Motor neuron (in vitro differentiated cells): Measurements from ENCODE around the gene LZTS3. TPM values are rescaled to one million over a fixed set of nuclear protein-coding genes. Genes with fewer than 3 reads are reported as not detected.
A peak's percentile ranks its signal among the peaks of the same experiment; 100 is the strongest.
"Not testable (repeated sequence)": the region's sequence is repeated elsewhere in the genome, so short reads cannot be mapped to it uniquely, and the experiment has no call there.

ENCODE experiments used
- ATAC-seq, 8 experiments: fragments of 200-7000 bp; cut with Tn5 transposase; replicated peaks in 6 of 8; 2 replicates each; pipeline ENCODE4 v1.8.0; 2021; ENCODE audit warnings: mild to moderate bottlenecking in 8 of 8, moderate library complexity in 8 of 8
- H3K27ac ChIP-seq, 2 donors: fragments of 250-450 bp; sonication (Bioruptor Pico); 2 replicates each; pipeline ENCODE4 v1.9.0; 2021; ENCODE audit warnings: antibody characterized with exemption in 2 of 2, mild to moderate bottlenecking in 2 of 2, moderate library complexity in 1 of 2
- H3K4me1 ChIP-seq, 2 donors: fragments of 250-450 bp; sonication (Bioruptor Pico); replicated peaks in 1 of 2; 2 replicates each; pipeline ENCODE4 v1.6.1; 2021; ENCODE audit warnings: antibody characterized with exemption in 2 of 2, mild to moderate bottlenecking in 2 of 2, moderate library complexity in 1 of 2
- H3K4me3 ChIP-seq, 5 donors: fragments of 250-450 bp; sonication (Bioruptor Pico); 2 replicates each; pipeline ENCODE4 v1.9.0; 2021; ENCODE audit warnings: antibody characterized with exemption in 5 of 5, mild to moderate bottlenecking in 5 of 5, moderate library complexity in 4 of 5
- WGBS, 10 experiments: fragments of 450-650 bp; shearing (Covaris generic); methylation state at CpG; one replicate each; pipeline ENCODE4 v1.0.0; 2022; 5-methylcytosine and 5-hydroxymethylcytosine counted together
- in situ Hi-C, 9 experiments: fragments of 400-800 bp; cut with MboI; loops; one replicate each; pipeline ENCODE4 v1.15.0; 2021; ENCODE audit warnings: low sequenced_read_pairs in 9 of 9, low pct_unique_long_range_greater_than_20kb in 2 of 9; ENCODE audit not compliant: unreplicated experiment in 9 of 9
- total RNA-seq, 8 experiments: library from RNA; unstranded; fragments of 300-600 nt; gene quantifications; 2 replicates each; pipeline versions ENCODE4 v1.2.3 to v1.2.4, GENCODE V29; 2022

LZTS3 gene
- total RNA-seq, 8 experiments from 2014 or later: 2.6 to 27.8 (median 13.9) TPM

DNA sequence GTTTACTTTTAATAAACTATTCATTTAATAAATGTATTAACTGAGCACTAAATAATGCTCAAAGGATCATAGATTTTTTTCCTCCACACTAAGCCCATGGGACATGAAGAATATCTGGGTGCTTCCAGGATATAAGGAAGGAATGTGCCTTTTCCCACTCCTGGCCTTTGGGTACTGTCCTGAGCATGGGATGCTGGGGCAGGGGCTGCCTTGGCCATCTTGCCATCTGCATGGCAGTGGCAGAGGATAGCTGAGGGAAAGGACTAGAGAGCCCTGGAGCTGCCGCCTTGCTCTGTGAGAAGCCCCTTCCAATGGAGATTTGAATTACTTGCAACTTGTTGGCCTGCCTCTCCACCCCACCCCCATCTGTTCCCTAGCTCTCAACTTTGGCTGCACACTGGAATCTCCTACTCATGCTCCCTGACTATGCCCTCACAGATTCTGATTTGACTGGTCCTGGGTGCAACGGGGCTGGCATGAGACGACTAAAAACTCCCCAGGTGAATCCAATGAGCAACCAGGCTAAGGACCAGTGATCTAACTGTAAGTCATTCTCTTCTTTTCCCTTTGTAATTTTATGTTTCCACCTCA, 15.6 kb upstream of the LZTS3 start:
- no peak overlapping the region for H3K27ac ChIP-seq
- no peak for ATAC-seq
- H3K4me3 ChIP-seq: no peak overlapping the region
- in situ Hi-C loops: no loop called here
- WGBS, 10 experiments: 90 to 100% (median 98%) methylated on average over 1 to 3 of the region's 3 CpGs; no CpG with 5 or more reads in 6 of the 10 experiments
- no peaks in the 10 kb centered on the region for H3K4me1 ChIP-seq

DNA sequence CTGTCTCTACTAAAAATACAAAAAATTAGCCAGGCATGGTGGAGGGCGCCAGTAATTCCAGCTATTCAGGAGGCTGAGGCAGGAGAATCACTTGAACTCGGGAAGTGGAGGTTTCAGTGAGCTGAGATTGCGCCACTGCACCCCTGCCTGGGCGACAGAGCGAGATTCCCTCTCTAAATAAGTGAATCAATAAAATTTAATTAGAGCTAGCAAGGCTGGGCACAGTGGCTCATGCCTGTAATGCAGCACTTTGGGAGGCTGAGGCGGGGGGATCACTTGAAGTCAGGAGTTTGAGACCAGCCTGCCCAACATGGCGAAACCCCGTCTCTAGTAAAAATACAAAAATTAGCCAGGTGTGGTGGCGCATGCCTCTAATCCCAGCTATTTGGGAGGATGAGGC, 14.5 kb upstream of the LZTS3 start:
- ATAC-seq, H3K4me1 ChIP-seq, in situ Hi-C loops, H3K4me3 ChIP-seq, H3K27ac ChIP-seq: not testable (repeated sequence)
- WGBS, 10 experiments: 90 to 100% (median 96%) methylated on average over 1 to 9 of the region's 9 CpGs; no CpG with 5 or more reads in 1 of the 10 experiments

DNA sequence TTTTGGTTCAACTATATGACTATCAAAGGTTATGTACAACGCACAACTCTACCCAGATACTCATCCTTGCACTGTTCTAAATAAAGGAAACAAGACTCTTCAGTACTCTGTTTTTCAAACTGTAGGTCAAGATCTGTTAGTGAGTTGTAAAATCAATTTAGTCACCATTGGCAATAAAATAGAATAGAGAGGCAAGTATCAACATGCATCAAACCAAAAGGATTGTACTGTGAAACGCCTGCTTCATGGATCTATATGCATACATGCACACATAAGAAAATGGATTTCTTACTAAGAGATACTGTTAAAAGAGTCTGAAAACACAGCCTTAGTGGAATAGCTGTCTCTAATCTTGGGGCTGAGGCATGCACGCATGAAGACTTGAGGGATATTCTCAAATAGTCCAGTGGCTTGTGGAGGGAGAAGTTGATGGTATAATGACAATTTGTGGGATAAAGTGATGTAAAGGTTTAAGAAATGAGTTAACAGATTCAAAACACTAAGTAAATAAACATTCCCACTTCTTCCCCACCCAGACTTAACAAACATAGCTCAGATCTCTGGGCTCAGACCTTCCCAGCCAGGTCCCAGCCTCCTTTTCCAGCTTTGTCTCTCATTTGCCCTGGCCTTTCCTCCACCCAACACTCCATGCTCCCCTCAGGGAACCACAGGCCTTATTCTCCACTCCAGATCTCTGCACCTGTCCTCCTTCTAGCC, 10.7 kb upstream of the LZTS3 start:
- in situ Hi-C loops: no loop called here
- peak in 2 of 8 experiments; percentile 45 to 62 for ATAC-seq
- 67 to 100% (median 100%) methylated on average over 1 to 3 of the region's 3 CpGs; no CpG with 5 or more reads in 1 of the 10 experiments for WGBS, 10 experiments
- Histone ChIP-seq H3K27ac (no peak overlapping the region), H3K4me3 (no peak overlapping the region), H3K4me1 (no peaks in the 10 kb centered on the region)

DNA sequence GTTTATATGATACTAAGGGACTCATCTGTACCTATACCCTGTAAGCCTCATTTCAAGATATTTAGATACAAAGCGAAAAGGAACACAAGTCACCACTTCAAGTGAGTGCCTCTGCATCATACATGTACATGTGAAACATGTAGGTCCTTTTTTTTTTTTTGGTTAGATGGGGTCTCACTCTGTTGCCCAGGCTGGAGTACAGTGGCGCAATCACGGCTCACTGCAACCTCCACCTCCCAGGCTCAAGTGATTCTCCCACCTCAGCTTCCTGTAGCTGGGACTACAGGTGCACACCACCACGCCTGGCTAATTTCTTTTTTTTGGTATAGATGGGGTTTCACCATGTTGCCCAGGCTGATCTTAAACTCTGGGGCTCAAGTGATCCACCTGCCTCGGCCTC, 9.1 kb upstream of the LZTS3 start:
- in situ Hi-C loops, H3K4me1 ChIP-seq, H3K4me3 ChIP-seq, H3K27ac ChIP-seq, ATAC-seq: not testable (repeated sequence)
- WGBS, 10 experiments: 71 to 100% (median 100%) methylated on average over 1 to 4 of the region's 5 CpGs; no CpG with 5 or more reads in 2 of the 10 experiments

DNA sequence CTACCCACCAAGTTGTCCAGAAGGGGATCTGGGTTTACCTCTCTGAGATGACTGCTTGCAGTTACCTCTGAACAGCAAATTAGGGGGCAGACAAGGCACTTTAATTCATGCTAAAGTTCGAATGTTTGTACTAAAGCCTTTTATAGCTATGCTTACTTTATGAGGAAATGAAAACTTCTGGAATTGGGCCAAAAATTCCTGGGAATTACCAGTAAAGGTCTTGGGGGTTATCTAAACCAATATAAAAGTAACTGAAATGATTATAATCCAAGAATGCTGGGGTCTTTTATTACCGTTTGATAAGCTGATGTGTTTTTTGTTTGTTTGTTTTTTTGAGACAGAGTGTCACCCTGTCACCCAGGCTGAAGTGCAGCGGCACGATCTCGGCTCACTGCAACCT, 7.9 kb upstream of the LZTS3 start:
- in situ Hi-C loops: no loop called here
- Histone ChIP-seq H3K4me3 (no peak overlapping the region), H3K27ac (no peak overlapping the region), H3K4me1 (no peaks in the 10 kb centered on the region)
- WGBS, 10 experiments: 0 to 100% (median 74%) methylated on average over 1 to 3 of the region's 5 CpGs; no CpG with 5 or more reads in 1 of the 10 experiments
- no peak for ATAC-seq

DNA sequence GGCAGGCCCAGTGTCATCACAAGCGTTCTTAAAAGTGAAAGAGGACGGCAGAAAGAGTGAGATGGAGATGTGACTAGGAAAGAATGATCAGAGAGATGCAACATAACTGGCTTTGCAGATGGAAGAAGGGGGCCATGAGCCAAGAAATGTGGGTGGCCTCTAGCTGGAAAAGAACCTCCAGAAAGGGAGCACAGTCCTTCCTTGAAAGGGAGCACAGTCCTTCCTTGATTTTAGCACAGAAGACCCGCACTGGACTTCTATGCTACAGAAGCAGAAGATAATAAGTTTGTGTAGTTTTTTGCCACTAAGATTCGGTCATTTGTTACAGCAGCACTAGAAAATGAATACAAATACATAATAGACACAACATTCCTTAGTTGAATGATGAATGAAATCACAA, 7.0 kb upstream of the LZTS3 start:
- no peak overlapping the region for H3K27ac ChIP-seq
- 58 to 100% (median 76%) methylated on average over 1 to 4 of the region's 4 CpGs for WGBS, 10 experiments
- in situ Hi-C loops: no loop called here
- no peaks in the 10 kb centered on the region for H3K4me1 ChIP-seq
- no peak for ATAC-seq
- no peak overlapping the region for H3K4me3 ChIP-seq

DNA sequence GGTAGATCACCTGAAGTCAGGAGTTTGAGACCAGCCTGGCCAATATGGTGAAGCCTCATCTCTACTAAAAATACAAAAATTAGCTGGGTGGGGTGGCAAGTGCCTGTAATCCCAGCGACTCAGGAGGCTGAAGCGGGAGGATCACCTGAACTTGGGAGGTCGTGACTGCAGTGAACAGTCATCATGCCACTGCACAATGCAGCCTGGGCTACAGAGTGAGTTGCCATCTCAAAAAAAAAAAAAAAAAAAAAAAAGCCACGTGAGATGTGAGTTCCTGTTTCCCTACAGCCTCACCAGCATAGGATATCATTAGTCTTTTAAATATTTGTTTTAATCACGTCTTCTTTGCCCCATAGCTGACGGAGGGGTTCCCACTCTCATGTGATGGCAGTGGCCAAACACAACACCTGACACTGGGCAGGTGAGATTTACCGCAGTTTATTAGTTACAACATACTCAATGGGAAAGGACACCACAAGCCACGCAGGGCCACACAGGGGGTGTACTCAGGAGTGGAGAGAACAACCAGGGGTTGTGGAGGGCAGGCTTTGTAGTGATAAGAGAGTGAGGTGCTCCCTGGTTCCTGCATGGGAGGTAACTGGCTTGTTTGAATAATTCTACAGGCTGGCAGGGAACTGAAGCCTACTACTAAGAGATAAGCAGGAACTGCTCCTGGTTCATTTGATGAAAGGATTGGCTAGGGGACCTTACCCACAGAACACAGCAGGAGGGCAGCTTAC, 4.6 kb upstream of the LZTS3 start:
- ATAC-seq: no peak
- no peaks in the 10 kb centered on the region for H3K4me1 ChIP-seq
- no peak overlapping the region for H3K4me3 ChIP-seq
- H3K27ac ChIP-seq: no peak overlapping the region
- in situ Hi-C loops: no loop called here
- 80 to 100% (median 97%) methylated on average over 1 to 7 of the region's 8 CpGs; no CpG with 5 or more reads in 2 of the 10 experiments for WGBS, 10 experiments

DNA sequence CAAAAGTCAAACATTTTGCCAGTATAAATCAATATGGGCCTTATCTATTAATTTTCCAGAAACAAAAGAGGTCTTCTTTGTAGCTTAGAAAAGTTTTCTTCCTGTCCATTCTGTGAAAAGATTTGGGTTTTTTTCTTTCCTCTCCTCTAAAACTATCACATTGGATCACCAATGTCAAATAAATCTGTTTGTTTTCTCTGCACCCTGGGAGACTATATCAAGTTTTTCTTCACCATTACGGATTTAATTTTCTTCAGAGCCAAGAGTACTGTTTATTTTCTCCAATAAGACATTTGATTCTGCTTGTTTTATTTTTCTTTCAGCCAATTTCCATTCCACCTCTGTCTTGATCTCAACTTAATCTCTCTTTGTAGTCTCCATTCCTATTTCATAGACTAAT, 1.9 kb upstream of the LZTS3 start:
- Histone ChIP-seq H3K4me1 (peaks cover 2 to 4% of the 10 kb centered on the region in 2 donors), H3K4me3 (peak overlapping the region in 1 of 5 donors; percentile 93), H3K27ac (no peak overlapping the region)
- ATAC-seq: no peak
- 10 to 67% (median 45%) methylated on average over 1 of the region's 1 CpG for WGBS, 10 experiments
- in situ Hi-C loops: no loop called here

DNA sequence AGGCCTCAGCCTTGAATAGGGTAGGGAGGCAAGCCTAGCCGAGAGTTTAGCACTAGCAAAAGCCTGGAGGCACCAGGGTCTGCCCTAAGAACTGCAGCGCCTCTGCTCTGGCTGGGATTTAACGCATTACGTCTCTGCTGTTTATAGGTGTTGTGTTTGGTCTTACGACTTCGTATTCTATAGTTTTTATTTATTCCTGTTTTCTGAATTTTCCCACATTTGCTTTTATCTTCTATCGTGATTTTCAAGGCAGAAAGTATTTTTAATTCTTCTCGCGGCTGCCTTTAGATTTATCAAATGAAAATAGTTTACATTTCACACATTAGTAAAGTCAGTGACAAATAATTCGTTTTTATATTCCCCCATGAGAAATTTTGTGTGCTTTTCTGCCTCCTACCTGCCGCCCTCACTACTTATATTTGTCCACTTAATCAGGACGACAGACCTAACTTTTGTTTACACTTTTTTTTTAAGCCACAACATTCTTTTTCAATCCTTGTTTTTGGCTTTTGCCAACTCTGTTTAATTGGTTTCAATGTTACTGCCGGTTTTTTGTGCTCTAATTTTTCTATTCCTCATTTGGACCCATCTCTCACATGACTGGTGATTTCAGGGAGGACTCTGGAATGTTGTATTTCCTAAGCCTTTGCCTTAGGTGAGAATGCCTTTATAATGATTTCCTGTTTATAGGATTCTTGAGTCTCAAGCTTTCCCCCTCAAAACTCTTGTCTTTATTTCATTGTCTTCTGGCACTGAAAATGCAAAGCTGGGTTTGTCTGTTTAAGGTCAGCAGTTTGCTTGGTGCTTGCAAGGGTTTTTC, 1.3 kb upstream of the LZTS3 start:
- no peak overlapping the region for H3K27ac ChIP-seq

DNA sequence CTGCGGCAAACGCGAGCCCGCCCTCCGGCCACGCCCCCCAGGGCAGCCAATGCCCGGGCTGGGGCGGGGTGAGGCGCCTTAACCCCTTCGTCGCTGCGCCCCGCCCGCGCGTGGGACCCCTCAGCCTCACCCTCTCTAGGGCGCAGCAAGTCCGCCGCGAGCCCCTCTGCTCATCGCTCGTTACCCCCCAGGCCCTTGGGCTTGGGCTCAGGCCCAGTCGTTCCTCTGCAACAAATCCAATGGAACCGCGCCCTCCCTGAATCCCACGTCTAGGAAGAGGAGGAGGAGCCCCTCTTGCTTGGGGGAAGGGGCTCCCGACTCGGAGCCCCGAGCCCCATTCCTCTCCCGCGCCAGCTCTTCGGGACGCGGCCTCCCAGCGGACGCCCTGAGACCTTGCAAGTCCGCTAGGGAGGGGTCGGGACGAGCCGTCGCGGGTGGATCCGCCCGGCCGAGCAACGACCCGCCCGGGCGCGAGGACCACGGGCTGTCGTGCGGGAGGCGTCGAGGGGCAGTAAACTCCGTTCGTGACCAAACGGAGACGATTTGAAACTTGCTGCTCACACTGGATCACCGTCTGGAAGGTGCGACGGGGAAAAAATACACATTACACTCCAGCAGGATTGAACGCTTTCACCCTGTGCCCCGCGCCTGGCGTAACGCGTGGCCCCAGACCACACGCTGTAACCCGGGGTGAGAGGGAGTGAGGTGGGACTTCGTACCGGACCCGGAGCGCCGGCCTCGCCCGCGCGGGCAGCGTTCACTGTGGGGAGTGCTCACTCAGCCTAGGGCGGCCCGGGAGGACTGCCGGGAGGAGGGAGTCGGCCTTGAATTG, 477 bp upstream of the LZTS3 start:
- Histone ChIP-seq H3K4me1 (peaks cover 2 to 4% of the 10 kb centered on the region in 2 donors), H3K4me3 (peak overlapping the region; percentile 57 to 93 (median 72)), H3K27ac (peak overlapping the region in 1 of 2 donors; percentile 88)
- 0 to 2% (median 0%) methylated on average over 1 to 31 of the region's 84 CpGs; no CpG with 5 or more reads in 3 of the 10 experiments for WGBS, 10 experiments
- ATAC-seq: peak; percentile 31 to 67 (median 41)
- in situ Hi-C loops: no loop called here

More for the DNA sequence above, 1.3 kb upstream of the LZTS3 start:
- 6 to 26% (median 16%) methylated on average over 3 to 13 of the region's 13 CpGs for WGBS, 10 experiments
- ATAC-seq: peak in 1 of 8 experiments; percentile 42
- peak overlapping the region; percentile 57 to 93 (median 72) for H3K4me3 ChIP-seq
- in situ Hi-C loops: no loop called here
- peaks cover 2 to 4% of the 10 kb centered on the region in 2 donors for H3K4me1 ChIP-seq

DNA sequence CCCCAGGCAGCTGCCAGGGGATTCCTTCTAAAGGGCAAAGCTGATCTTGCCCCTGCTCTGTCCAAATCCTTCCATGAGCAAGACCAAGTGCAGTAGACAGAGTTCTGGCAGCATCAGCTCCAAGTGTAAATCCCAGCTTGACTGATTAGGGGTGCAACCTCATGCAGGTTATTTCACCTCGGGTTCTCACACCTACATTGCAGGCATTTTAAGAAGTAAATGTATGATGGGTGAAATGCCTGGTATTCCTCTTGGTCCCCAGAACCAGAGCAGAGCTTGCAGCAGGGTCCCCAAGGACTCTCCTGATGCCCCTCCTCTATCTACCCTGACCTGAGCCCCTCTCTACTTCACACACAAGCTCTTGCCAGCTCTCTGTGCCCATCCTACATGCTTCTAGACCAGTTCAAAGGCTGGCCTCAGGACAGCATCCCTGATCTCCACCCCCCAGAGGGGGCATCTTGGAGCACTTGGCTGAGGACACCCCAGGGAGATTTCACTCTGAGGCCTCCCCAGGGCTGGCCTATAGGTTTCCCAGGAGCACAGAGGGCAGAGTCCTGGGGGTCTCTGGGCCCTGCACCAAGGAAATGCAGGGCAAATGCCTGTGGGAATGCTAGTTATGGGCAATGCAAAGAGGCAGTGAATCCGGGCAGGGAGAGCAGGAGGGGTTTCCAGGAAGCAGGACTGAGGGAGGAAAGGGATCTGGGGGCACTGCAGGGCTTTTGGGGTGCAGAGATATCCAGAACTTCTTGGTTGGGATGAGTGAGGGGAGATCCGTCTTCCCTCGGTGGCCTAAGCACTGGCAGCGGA, 1.0 kb downstream of the LZTS3 start:
- peak overlapping the region; percentile 88 to 92 for H3K27ac ChIP-seq
- H3K4me3 ChIP-seq: peak overlapping the region; percentile 57 to 93 (median 72)
- peaks cover 2 to 4% of the 10 kb centered on the region in 2 donors for H3K4me1 ChIP-seq
- no peak for ATAC-seq
- in situ Hi-C loops: no loop called here
- WGBS, 10 experiments: 0 to 70% methylated on average over 2 of the region's 5 CpGs; no CpG with 5 or more reads in 8 of the 10 experiments
